Smooth muscle cell (in vitro differentiated cells): ENCODE measurements around the gene CCDC63. TPM values are rescaled to one million over a fixed set of nuclear protein-coding genes. Genes with fewer than 3 reads are reported as not detected.

Experiments used
- polyA plus RNA-seq: library from polyadenylated mRNA; unstranded; fragments of >200 nt; fragmentation: Nextera tagmentation; extraction: Ambion mirVana; gene quantifications from 2 replicates; pipeline ENCODE4 v1.2.1, GENCODE V29; 2016
- total RNA-seq: library from RNA; depleted of rRNA; stranded (reverse); fragments of >200 nt; gene quantifications from 2 replicates; pipeline ENCODE4 v1.2.3, GENCODE V29; 2014

Gene CCDC63
- total and polyA plus RNA-seq, 2 experiments from 2014 or later: not detected

Other genes with a start within 250 kb of the CCDC63 start
- gene TCTN1, start 232.9 kb upstream of the CCDC63 start, total RNA-seq: 26.4 and 28.4 TPM in 2 replicates
- gene TCTN1, start 232.9 kb upstream of the CCDC63 start, polyA plus RNA-seq: 22.5 and 26.2 TPM in 2 replicates
- 4.6 and 8.3 TPM in 2 replicates for gene HVCN1, start 157.9 kb upstream of the CCDC63 start, total RNA-seq
- gene HVCN1, start 157.9 kb upstream of the CCDC63 start, polyA plus RNA-seq: 5.3 and 5.5 TPM in 2 replicates
- 105 and 120 TPM in 2 replicates for gene PPP1CC, start 104.1 kb upstream of the CCDC63 start, total RNA-seq
- 34.9 and 35.2 TPM in 2 replicates for gene PPP1CC, start 104.1 kb upstream of the CCDC63 start, polyA plus RNA-seq
- gene MYL2, start 73.6 kb downstream of the CCDC63 start, total RNA-seq: not detected in 2 replicates
- not detected in 2 replicates for gene MYL2, start 73.6 kb downstream of the CCDC63 start, polyA plus RNA-seq
- gene CUX2, start 187.2 kb downstream of the CCDC63 start, total RNA-seq: not detected in 2 replicates
- gene CUX2, start 187.2 kb downstream of the CCDC63 start, polyA plus RNA-seq: not detected in 2 replicates